ENCODE measurements around the gene SLC66A1. TPM values are rescaled to one million over a fixed set of nuclear protein-coding genes. Genes with fewer than 3 reads are reported as not detected.

Gene SLC66A1
- total and polyA plus RNA-seq, 9 of the 15 experiments (the other 6 are each of a cell fraction or from before 2014, with no cell fraction given), result 1.2 to 40.8 (median 18.6) TPM

- TF ChIP-seq POLR2AphosphoS5 (IDR thresholded peaks at IDR 0.05; ENCODE audit: control insufficient read depth, insufficient read depth, low read depth, low read length) (no peak), ZNF165 (CRISPR knock-in tag; IDR thresholded peaks at IDR 0.05; ENCODE audit: borderline replicate concordance) (no peak), ZC3H11A (IDR thresholded peaks at IDR 0.05; ENCODE audit: low read depth, low read length) (no peak), C11orf30 (IDR thresholded peaks at IDR 0.05; ENCODE audit: low read depth) (no peak), ZEB2 (IDR thresholded peaks at IDR 0.05) (no peak), FOSL1 (tag; conservative IDR thresholded peaks at IDR 0.05) (peak; percentile 59; the same call in 1 of the 2 replicates), ZNF512 (tag; IDR thresholded peaks at IDR 0.05) (peak; percentile 81), TOE1 (IDR thresholded peaks at IDR 0.05; ENCODE audit: borderline replicate concordance) (no peak), TOE1 (CRISPR knock-in tag; IDR thresholded peaks at IDR 0.05; ENCODE audit: borderline replicate concordance, low read depth) (no peak), ETS1 (conservative IDR thresholded peaks at IDR 0.05; ENCODE audit: control insufficient read depth, low read depth, low read length) (peak; percentile 55; the same call in 1 of the 2 replicates), HNRNPK (IDR thresholded peaks at IDR 0.05; ENCODE audit: low read depth, low read length, poor library complexity, severe bottlenecking) (no peak), SMAD2 (IDR thresholded peaks at IDR 0.05; ENCODE audit: low read depth, low read length) (no peak), ZNF217 (CRISPR knock-in tag; IDR thresholded peaks at IDR 0.05) (no peak), ZNF699 (CRISPR knock-in tag; IDR thresholded peaks at IDR 0.05; ENCODE audit: insufficient replicate concordance) (no peak), FOXA1 (IDR thresholded peaks at IDR 0.05; ENCODE audit: borderline replicate concordance) (no peak), MECOM (CRISPR knock-in tag; IDR thresholded peaks at IDR 0.05) (no peak), LEF1 (IDR thresholded peaks at IDR 0.05) (peak; percentile 55; the same call in 1 of the 2 replicates), MEF2D (tag; conservative IDR thresholded peaks at IDR 0.05; ENCODE audit: low read depth) (no peak)
Measured at GRCh38 chr1:19312782-19313635, 883 bp downstream of the SLC66A1 start (continued).

Measured in K562 (cell line).